Measurements from ENCODE around the gene COX11.
A peak's percentile ranks its signal among the peaks of the same experiment; 100 is the strongest.

The COX11 gene, protein sequence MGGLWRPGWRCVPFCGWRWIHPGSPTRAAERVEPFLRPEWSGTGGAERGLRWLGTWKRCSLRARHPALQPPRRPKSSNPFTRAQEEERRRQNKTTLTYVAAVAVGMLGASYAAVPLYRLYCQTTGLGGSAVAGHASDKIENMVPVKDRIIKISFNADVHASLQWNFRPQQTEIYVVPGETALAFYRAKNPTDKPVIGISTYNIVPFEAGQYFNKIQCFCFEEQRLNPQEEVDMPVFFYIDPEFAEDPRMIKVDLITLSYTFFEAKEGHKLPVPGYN

DNA sequence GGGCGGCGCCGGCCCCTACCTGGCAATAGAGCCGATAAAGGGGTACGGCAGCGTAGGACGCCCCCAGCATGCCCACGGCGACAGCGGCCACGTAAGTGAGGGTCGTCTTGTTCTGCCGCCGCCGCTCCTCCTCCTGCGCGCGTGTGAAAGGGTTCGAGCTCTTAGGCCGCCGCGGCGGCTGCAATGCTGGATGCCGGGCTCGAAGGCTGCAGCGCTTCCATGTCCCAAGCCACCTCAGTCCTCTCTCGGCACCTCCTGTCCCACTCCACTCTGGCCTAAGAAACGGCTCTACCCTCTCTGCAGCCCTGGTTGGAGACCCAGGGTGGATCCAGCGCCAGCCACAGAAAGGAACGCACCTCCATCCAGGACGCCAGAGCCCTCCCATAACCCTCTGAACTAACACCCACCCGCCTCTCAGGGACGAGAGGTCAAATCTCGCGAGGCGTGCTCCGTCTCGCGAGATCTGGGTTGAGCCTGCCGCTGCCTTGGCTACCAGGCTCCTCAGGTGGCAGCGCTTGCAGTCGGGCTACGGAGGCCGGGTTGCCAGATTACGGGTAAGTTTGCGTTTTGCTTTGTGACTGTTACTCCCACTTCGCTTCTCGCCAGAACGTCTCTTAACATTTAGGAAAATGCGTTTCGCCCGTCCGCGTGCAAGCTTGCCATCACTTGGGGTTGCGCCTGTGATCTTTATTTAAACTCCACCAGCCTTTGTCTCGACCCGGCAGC lies at the start of gene COX11, which contains the start of gene STXBP4:
COX11 (minus strand) TSS at position 393 of the 726 bp plus-strand sequence; CDS start at position 385, 8 bp downstream.
STXBP4 (plus strand) TSS at position 504 of the 726 bp plus-strand sequence. CDS start 17,455 bp downstream, outside the sequence.
- DNase-seq = peak; percentile 96 to 97

DNA sequence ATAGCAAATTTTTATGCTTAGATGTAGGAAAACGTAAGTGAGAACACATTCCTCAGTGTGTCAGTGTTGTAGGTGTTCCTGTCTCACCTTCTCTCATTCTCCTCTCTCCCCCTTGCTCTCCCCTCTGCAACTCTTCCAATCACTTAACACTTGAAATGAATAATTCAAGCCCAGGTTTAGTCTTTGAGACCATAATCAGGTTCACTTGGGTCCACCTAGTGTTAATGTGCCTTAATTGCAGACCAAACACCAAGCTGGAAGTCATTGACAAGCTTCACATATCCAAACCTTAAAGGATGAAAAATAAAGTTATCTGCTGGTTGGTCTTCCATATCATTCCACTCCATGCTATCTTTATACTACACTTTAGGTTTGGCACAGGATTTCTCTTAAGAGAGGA lies 37.1 kb upstream of the COX11 start:
- no peak for DNase-seq

DNA sequence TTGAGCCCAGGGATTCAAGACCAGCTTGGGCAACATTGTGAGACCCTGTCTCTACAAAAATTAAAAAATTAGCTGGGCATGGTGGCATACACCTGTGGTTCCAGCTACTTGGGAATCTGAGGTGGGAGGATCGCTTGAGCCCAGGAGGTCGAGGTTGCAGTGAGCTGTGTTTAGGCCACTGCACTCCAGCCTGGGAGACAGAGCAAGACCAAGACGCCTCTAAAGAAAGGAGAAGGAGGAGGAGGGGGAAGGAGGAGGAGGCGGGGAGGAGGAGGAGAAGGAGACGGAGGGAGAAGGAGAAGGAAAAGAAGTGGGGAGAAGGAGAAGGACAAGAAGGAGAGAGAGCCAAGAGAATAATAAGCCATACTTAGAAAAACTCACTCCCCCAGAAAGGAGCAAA lies 36.0 kb upstream of the COX11 start:
- no peak for DNase-seq

DNA sequence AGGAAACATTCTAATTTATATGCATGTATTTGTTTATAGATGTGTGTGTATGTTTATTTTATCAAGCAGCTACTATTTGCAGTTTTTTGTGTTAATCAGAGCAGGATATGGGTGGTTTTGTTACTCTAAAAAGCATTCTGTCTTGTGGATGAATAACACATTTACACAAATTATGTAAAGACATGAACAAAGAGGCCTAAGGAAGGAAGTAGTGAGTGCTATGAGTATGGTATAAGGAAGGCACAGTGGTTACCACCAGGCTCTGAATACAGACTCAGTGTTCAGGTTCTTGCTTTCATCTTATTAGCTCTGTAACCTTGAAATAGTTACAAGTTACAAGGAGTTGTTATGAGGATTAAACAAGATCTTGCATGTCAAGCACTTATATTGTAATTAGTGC lies 34.0 kb upstream of the COX11 start:
- DNase-seq = no peak

DNA sequence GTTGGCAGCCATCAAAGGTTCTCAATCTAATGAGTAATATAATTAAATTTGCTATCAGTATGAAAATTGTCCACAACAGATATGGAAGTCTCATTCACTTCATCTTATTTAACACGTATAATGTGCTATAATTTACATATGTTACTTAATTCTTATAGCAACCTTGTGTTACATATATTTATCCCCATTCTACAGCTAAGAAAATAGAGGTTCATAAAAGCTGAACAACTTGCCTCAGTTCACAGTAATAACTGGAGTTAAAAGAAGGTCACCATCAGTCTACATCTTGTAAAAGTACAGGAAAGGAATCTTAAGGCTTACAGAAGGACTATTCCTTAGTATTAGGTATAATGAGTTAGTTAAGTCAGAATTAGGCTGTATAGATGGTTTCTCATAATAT lies 28.0 kb upstream of the COX11 start:
- no peak for DNase-seq

DNA sequence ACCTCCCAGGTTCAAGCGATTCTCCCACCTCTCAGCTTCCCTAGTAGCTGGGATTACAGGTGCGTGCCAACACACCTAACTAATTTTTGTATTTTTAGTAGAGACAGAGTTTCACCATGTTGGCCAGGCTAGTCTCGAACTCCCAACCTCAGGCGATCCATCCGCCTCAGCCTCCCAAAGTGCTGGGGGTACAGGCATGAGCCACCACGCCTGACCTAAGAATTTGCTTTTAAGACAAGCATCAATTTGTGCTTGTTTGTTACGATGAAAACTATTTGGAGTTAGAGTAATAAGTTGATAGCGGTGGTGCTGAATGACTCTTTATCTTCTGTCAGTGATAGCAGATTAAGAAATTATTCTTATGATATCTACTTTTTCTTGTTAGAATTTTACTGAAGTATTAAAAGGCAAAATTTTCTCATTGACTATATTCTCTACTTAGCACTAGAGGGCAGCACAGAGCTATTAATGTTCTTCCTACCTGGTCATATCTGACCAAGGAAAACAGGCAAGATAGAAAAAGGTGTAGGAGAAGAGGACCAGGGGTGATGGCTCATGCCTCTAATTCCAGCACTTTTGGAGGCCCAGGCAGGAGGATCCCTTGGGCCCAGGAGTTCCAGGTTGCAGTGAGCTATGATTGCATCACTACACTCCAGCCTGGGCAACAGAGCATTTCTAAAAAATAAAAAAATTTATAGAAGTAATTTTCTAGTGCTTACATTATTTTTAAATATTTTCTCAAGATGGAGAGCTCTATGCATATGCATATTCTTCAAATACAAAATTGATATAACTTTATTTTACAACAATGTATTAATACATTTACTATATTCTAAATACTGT lies 24.6 kb upstream of the COX11 start:
- DNase-seq = peak in 1 of 2 donors; percentile 61

DNA sequence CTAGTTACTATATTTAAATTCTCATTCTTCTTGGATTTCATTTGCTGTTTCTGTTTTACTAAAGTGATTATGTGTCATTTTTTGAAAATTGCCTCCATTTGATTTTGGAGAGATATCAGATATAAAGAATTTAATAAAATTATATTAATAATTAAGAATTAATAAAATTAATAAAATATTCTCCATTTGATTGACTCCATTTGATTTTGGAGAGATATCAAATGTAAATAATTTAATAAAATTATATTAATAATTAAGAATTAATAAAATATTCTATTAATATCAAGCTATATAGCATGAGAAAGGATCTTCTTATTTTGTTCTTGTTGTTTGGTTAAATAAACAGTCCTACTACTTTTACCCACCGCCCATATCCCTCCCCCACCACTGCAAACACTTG lies 23.1 kb upstream of the COX11 start:
- DNase-seq = no peak

DNA sequence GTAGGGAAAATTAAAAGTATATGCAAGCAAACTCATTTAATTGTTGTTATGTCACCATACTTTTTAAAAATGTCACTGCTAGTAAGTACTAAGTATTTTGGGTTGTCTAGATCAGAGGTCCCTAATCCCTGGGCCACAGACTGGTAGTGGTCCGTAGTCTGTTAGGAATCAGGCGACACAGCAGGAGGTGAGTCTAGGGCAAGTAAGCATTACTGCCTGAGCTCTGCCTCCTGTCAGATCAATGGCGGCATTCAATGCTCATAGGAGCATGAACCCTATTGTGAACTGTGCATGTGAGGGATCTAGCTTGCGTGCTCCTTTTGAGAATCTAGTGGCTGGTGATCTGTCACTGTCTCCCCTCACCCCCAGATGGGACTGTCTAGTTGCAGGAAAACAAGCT lies 21.7 kb upstream of the COX11 start:
- no peak for DNase-seq

DNA sequence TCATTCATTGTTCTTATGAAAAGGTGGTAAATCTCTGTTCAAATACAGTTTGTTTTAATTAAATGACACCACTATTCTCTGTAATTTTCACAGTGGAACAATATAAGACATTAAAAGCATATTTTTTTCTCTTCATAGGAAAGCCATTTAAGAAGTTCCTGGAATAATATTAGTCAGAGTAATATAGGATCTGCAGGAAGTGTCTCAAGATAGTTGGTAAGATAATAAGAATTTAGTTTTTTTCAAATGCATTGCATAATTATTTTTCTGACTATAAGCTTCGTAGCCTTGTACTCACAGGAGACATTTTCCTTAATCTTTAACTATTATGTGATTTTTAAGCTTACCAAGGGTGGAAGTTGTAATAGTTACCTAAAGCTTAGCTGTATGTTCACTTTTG lies 17.0 kb upstream of the COX11 start:
- DNase-seq = no peak

DNA sequence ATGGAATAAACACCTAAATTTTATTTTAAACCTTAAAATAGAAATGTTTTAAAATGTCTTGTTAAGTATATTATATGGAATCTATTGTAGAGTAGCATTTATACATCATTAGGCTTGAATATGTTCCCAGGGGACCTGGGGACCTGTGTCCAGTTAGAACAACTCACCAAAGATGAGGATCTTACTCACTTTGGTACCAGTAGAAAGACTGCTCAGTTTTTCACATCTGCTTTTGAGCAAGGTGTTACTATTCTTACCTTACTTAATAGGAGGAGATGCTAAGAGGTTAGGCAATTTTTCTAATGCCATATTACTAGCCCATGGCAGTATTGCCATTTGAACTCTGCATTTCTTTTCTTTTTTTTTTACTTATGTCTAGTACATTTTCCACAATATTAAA lies 14.8 kb upstream of the COX11 start:
- DNase-seq = no peak

DNA sequence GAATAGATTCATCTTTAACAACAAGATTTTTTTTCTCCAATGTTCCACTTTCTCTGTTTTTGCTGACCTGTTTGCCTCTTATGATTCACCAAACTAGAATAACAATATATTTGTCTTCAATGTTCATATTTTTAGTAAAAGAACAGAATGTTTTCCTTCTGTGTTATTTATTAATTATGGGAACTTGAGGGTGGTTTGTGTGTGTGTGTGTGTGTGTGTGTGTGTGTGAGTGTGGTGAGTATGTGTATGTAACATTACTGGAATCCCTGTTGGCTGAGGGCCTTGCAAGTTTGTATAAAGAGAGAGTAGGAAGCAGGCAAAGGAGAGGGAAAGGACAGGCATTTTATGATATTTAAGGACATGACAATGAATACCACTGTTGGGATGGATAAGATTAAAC lies 13.9 kb upstream of the COX11 start:
- DNase-seq = no peak

DNA sequence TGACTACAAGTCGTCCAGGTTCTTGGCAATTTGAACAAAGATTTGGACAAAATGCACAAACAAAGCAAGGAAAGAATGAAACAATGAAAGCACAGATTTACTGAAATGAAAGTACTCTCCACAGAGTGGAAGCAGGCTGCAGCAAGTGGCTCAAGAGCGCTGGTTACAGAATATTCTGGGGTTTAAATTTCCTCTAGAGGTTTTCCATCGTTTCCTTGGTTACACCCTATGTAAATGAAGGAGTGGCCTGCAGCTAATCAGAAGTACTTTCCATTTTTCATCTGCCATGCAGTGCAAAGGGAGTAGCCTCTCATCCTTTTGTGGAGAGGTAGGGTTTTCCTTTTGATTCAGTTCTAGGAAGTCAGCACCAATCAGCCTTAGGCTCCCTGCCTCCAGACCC lies 11.9 kb upstream of the COX11 start:
- no peak for DNase-seq

DNA sequence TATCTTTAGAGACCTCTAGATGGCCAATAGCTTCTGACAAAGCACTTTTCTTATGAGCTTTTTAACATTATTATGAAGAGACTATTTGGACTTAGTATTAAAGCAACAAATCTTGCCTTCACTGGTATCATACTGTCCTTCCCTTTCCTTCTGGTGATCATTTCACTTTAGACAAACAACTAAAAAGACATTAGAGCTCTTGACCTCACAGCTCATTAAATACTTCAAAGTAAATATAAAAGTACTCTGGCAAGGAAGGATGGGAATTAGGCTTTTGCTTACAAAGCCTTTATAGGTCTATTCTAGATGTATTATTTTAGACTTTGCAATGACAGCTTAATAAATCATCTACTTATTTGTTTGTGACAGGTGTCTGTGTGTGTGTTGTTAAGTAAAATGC lies 11.2 kb upstream of the COX11 start:
- no peak for DNase-seq

DNA sequence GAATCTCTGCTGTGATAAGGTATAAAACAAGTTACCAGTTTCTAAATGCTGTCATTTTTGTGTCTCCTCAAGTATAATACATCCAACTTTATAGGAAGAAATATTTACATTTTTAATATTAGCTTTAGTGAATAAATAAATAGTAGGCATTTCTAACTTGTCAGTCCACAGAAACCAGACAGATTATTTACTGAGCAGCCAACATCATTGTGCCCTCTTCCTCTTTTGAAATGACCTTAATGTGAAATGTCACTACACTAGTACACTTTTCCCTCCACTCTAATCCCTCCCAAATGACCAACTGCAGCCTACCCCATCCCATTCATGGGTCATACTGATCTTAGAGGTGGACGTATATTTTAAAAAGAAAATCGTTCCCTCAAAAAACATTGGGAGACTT lies 9.3 kb upstream of the COX11 start:
- DNase-seq = no peak

DNA sequence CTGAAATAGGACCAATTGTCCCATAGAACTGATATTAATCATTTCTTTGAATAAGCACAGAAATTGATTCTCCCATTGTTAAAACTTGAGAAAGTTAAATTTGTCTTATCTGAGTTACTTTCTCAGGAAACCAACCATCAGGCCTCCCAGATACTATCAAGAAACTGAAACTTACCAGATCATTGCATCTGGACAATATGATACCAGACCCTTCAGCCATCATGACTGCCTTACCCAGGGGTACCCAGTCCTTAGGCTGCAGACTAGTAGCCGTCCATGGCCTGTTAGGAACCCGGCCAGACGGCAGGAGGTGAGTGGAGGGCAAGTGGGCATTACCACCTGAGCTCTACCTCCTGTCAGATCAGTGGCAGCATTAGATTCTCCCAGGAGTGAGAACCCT lies 7.9 kb upstream of the COX11 start:
- no peak for DNase-seq

DNA sequence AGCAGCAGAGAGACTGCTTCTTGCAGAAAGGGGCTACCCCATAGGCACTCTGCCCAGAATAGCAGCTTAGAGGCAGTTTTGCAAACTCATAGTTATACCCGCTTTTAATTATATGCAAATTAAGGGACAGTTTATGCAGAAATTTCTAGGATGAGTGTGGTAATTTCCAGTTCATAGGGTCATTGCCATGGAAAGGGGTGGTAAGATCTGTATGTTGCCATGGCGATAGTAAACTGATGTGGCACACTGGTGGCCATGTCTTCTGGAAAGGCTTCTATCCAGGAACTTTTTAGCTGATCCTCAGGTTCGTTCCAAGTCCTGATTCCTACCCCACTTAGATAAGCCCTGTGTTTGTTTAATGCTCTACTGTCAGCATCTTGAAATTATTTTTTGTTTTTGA lies 6.3 kb upstream of the COX11 start:
- DNase-seq = no peak

DNA sequence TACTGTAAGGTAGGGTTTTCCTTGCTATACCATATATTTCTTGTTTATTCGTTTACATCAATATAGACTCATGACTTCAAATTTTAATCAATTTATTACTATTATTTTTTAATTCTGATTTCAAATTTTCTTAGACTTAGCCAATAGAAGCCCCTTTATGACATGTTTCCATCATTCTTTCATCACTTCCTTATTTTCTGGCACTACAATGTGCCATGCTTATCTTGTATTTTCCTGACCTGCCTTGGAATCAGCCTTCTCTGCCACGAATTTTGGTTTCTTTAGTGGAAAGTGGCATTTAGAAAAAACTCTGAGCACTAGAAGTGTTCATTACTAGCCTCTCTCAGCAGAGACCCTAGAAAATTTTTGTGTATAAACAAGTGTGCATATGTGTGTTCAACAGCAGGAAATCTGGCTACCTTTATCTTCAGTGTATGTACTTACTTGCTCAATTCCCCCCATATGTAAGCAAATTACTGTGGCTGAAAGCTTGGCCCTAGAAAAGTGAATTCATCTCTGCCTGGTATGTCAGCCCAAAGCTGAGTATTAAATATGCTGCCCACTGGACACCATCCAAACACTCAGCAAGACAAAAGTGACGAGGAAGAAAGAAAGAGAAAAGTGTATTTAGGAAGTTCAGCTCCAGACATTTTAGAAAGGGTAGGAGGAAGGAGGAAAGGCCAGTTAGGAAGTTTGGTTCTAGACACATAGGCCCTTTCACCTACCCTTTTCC lies 4.1 kb upstream of the COX11 start:
- no peak for DNase-seq

DNA sequence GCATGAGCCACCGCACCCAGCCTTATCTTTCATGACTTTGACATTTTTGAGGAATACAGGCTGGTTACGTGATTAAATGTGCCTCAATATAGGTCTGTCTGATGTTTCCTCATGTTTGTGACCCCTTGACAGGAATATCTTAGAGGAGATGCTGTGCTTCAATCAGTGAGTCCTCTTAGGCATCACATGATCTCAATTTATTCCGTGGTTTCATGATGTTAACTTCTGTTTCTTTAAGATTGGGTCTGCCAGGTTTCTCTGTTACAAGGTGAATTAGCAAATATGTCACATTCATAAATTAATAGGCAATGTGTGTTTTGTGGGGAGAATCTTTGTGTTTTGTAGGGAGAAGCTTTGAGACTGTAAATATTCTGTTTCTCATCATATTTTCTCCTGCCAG lies 3.4 kb upstream of the COX11 start:
- DNase-seq = no peak

DNA sequence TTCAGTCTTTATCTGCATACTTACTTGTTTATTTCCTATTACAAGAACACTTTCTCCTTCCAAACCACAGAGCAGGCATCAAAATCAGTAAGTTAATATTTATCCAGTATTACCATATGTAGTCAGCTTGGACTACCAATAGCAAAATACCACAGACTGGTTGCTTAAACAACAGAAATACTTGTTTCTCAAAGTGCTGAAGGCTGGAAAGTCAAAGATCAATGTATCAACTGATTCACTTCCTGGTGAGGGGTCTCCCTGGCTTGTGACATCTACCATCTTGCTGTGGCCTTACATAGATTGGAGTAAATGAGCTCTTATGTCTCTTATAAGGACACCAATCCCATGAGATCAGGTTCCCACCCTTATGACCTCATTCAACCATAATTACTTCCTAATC lies 2.7 kb upstream of the COX11 start:
- DNase-seq = no peak

DNA sequence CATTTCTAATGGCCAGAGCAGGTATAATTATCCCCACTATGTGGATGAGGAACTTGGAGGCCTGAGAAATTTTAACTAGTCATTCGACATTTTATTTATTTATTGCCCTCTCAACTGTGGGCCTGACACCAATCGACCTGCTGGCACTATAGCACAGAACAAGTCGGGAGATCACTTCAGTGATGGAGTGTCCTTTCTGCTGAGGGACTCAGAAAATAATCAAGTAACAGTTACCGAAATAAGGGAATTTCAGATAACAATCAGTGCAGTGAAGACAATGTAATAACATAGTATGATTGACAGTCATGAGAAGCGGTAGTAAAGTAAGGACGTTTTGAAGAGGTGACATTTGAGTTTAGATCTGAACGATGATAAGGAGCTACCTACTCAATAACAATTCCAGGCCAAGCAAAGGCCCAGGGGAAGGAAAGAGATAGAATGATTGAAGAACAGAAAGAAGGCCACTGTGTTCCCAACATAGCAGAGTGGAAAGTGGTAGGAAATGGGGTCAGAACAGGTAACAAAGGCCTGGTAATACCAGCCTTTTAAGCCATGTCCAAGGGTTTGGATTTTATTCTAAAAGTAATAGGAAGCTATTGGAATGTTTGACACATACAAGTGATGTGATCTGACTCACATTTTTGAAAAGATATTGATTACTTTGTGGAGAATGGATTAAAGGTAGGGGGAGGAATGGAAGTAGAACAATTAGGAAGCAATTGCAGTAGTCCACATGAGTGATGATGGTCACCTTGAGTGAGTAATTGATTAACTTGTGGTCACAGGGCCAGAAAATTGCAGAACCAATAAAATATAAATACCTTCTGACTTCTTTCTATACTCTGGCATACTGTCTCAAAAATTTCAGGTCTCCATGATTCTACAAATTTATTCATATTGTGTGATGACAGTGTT lies 1.5 kb upstream of the COX11 start:
- DNase-seq = no peak

DNA sequence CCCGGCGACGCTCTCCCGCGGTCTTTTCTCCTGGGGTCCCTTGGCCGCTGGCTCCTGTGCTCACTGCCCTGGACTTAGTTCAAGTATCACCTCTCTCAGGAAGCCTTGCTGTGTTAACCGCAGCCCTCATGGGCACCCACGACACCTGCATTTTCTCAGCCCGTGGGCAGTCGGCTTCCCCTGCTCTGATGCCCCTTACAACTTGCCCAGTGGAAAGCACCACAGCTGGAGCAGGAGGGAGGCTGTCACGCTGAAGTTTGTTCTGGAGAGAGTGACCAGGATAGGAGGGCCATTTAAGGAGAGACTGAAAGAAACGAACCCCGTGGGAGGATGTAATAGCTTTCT lies 506 bp upstream of the COX11 start:
- DNase-seq = peak in 1 of 2 donors; percentile 29

All from CD4-positive, alpha-beta T cell treated with Interleukin-1 beta for 1 hour (primary cell).